D721Med (cell line): Measurements from ENCODE around the gene ALDH4A1.

Experiments
- DNase-seq: peaks from one replicate; pipeline ENCODE4 v3.0.0; 2011; ENCODE audit warnings: low spot score; ENCODE audit not compliant: insufficient read length
- FAIRE-seq: peaks from 2 replicates; lab custom pipeline; 2011; peaks lifted over from hg19 to GRCh38; lab: Jason Lieb, UNC
- TF ChIP-seq, protein P1 (sequence below): IDR thresholded peaks from 2 replicates; pipeline ENCODE4 v1.5.1; 2012; ENCODE audit warnings: mild to moderate bottlenecking, control low read depth; ENCODE audit not compliant: insufficient read depth; ENCODE audit errors: missing control alignments

Gene ALDH4A1

DNA sequence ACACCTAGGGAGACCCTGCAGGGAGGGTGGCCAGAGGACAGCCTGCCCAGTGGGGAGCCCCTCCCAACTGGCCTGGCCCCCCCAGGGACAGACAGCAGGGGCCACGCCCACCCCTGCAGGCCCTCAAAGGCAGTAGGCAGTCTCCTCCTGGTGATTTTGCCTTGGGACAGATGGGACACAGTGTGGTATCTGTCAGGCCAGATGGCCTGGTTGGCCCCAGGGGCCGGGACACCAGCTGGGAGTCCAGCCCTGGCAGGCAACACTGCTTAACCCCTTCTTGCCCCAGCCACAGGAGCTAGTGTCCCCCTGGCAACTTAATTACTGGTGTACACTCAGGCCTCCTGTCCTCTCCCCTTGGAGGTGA, 36.3 kb upstream of the ALDH4A1 start:
- DNase-seq (peak; percentile 60), FAIRE-seq (no peak)
- TF ChIP-seq, protein P1, sequence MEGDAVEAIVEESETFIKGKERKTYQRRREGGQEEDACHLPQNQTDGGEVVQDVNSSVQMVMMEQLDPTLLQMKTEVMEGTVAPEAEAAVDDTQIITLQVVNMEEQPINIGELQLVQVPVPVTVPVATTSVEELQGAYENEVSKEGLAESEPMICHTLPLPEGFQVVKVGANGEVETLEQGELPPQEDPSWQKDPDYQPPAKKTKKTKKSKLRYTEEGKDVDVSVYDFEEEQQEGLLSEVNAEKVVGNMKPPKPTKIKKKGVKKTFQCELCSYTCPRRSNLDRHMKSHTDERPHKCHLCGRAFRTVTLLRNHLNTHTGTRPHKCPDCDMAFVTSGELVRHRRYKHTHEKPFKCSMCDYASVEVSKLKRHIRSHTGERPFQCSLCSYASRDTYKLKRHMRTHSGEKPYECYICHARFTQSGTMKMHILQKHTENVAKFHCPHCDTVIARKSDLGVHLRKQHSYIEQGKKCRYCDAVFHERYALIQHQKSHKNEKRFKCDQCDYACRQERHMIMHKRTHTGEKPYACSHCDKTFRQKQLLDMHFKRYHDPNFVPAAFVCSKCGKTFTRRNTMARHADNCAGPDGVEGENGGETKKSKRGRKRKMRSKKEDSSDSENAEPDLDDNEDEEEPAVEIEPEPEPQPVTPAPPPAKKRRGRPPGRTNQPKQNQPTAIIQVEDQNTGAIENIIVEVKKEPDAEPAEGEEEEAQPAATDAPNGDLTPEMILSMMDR: no peak

DNA sequence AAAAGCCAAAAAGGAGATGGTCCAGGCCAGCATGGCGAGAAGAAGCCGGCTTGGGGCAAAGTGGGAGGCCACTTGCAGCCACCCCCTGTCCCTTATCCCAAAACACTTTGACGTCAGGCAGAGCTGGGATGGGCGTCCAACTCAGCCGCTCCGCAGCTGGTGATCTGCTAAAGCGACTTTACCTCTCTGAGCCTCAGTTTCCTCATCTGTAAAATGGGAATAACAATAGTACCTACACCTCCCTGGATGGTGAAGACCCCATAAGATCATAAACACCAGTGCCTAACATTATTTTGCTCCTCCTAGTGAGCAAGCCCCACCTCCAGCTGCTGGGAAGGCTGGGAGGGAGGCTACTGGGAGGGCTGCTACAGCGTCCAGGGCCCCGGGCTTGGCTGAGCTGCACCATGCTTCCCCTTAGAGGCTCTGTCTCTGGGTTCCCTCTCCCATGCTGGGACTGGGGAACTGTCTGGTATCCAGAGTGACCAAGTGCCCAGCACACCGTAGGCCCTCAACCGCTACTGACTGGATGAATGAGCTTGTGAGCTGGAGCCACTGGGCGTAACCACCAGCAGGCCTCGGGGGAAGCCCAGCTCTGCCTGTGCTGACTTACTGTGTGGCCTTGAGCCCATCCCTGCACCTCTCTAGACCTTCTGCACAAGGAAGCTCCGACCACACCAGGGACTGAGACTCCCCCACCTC, 35.8 kb upstream of the ALDH4A1 start:
- DNase-seq (no peak), FAIRE-seq (no peak)
- TF ChIP-seq, protein P1: no peak

- FAIRE-seq: no peak
- TF ChIP-seq, protein P1: no peak
- DNase-seq: no peak
These were observed 35.2 kb upstream of the ALDH4A1 start for GRCh38 chr1:18937539-18937938.

GRCh38 chr1:18936814-18937481, 34.6 kb upstream of the ALDH4A1 start:
- FAIRE-seq: no peak
- peak; percentile 39 for DNase-seq
- TF ChIP-seq, protein P1: no peak

DNA sequence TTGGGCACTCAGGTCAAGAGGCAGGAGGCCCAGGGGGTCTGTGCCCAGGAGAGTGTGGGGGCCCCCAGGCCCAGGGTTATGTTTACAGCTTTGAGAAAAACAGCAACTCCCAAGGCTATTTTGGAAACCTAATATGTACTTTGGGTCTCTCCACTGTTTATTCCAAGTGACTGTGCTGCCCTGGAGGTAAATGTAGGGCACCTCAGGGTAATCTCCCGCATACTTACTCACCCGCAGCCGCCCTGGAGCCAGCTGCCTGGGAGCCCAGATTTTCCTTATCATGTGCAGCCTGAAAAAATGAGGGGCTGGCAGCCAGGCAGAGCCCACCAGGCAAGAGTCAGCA, 34.1 kb upstream of the ALDH4A1 start:
- DNase-seq (no peak), FAIRE-seq (no peak)
- TF ChIP-seq, protein P1: no peak

- TF ChIP-seq, protein P1: no peak
- no peak for FAIRE-seq
- no peak for DNase-seq
These were observed 32.0 kb upstream of the ALDH4A1 start for GRCh38 chr1:18934205-18935000.
